Esophagus squamous epithelium (tissue), 4 donors: ENCODE measurements around the gene STPG1.

ENCODE experiments used
- CTCF ChIP-seq, 6 experiments: fragments of 450-650 bp in 4 of 6; fragments of 200-600 bp in 2 of 6; sonication (generic) in 2 of 6; IDR thresholded peaks; one replicate each; pipeline ENCODE4 v1.5.1; 2016 to 2019; ENCODE audit warnings: antibody characterized with exemption in 6 of 6, mild to moderate bottlenecking in 4 of 6, moderate library complexity in 4 of 6
- POLR2A ChIP-seq, 4 donors: fragments of 450-650 bp; IDR thresholded peaks; one replicate each; pipeline ENCODE4 v1.6.1; 2017; ENCODE audit warnings: antibody characterized with exemption in 4 of 4, mild to moderate bottlenecking in 4 of 4, moderate library complexity in 3 of 4

GRCh38 chr1:24340770-24341169, 72.8 kb downstream of the STPG1 start:
- TF ChIP-seq CTCF (IDR thresholded peaks at IDR 0.05) (no peak), POLR2A (IDR thresholded peaks at IDR 0.05) (no peak)
